Measurements from ENCODE around the gene DDX10.

DNA sequence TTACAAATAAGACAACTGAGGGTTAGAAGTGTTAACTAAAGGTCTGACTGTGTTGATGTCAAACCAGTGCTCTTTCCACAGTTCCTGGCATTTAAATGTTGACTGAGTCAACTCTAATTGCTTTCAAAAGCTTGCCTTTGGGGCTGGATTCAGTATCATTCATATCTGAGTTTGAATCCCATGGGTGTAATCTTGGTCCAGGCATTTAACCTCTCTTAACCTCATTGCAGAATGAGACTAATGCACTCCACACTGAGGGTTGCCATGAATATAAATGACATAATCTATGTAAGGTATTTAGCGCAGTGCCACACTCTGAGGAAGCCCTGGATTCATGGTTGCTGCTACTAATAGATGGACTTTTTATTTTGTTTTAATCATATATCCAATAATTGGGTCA lies 274.3 kb downstream of the DDX10 start:
- TF ChIP-seq, protein P1, sequence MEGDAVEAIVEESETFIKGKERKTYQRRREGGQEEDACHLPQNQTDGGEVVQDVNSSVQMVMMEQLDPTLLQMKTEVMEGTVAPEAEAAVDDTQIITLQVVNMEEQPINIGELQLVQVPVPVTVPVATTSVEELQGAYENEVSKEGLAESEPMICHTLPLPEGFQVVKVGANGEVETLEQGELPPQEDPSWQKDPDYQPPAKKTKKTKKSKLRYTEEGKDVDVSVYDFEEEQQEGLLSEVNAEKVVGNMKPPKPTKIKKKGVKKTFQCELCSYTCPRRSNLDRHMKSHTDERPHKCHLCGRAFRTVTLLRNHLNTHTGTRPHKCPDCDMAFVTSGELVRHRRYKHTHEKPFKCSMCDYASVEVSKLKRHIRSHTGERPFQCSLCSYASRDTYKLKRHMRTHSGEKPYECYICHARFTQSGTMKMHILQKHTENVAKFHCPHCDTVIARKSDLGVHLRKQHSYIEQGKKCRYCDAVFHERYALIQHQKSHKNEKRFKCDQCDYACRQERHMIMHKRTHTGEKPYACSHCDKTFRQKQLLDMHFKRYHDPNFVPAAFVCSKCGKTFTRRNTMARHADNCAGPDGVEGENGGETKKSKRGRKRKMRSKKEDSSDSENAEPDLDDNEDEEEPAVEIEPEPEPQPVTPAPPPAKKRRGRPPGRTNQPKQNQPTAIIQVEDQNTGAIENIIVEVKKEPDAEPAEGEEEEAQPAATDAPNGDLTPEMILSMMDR (IDR thresholded peaks at IDR 0.05) = no peak
- no peak for TF ChIP-seq ZFX (IDR thresholded peaks at IDR 0.05; ENCODE audit: borderline replicate concordance)
